Breast epithelium (tissue), 3 donors: Measurements from ENCODE around the gene REXO4.

Experiments
- CTCF ChIP-seq, 3 donors: fragments of 450-650 bp; IDR thresholded peaks; one replicate each; pipeline ENCODE4 v1.5.1; 2016 to 2017; ENCODE audit warnings: antibody characterized with exemption in 3 of 3, mild to moderate bottlenecking in 3 of 3, moderate library complexity in 3 of 3
- POLR2A ChIP-seq: fragments of 450-650 bp; IDR thresholded peaks from one replicate; pipeline ENCODE4 v1.6.1; 2016; ENCODE audit warnings: antibody characterized with exemption, mild to moderate bottlenecking, moderate library complexity
- POLR2AphosphoS5 ChIP-seq, 3 donors: sonication (generic); formaldehyde crosslinking; IDR thresholded peaks; one replicate each; pipeline ENCODE4 v1.6.1; 2017; ENCODE audit warnings: antibody characterized with exemption in 3 of 3

GRCh38 chr9:133436681-133437080 lies 18.9 kb upstream of the REXO4 start:
- no peak for TF ChIP-seq CTCF (IDR thresholded peaks at IDR 0.05)
- TF ChIP-seq POLR2A: no peak
- TF ChIP-seq POLR2AphosphoS5 (IDR thresholded peaks at IDR 0.05): no peak
